Mucosa of descending colon (tissue), 3 donors: ENCODE data around the gene TEDC1. TPM values are rescaled to one million over a fixed set of nuclear protein-coding genes. Genes with fewer than 3 reads are reported as not detected.
A peak's percentile ranks its signal among the peaks of the same experiment; 100 is the strongest.

Experiments used
- ATAC-seq: fragments of 200-7000 bp; cut with Tn5 transposase; one replicate; pipeline ENCODE4 v1.9.1; 2020; ENCODE audit warnings: mild to moderate bottlenecking, moderate library complexity
- DNase-seq, 3 donors: peaks; one replicate each; pipeline ENCODE4 v3.0.0-alpha.2; 2020
- H3K36me3 ChIP-seq: fragments of 200-600 bp; one replicate; pipeline ENCODE4 v1.8.0; 2021; ENCODE audit warnings: low read depth, mild to moderate bottlenecking
- H3K4me1 ChIP-seq: fragments of 200-600 bp; one replicate; pipeline ENCODE4 v1.8.0; 2021; ENCODE audit warnings: low read depth, mild to moderate bottlenecking
- H3K4me3 ChIP-seq: fragments of 200-600 bp; one replicate; pipeline ENCODE4 v1.8.0; 2021; ENCODE audit warnings: mild to moderate bottlenecking
- H3K9me3 ChIP-seq: fragments of 200-600 bp; one replicate; pipeline ENCODE4 v1.8.0; 2021; ENCODE audit warnings: mild to moderate bottlenecking
- CTCF ChIP-seq: fragments of 200-600 bp; IDR thresholded peaks from one replicate; pipeline ENCODE4 v1.8.0; 2022; ENCODE audit warnings: antibody characterized with exemption, mild to moderate bottlenecking
- intact Hi-C, 2 donors: fragments of 100-400 bp; cut with DNase I in 1 of 2; cut with micrococcal nuclease in 1 of 2; formaldehyde crosslinking; loops; one replicate each; pipeline versions ENCODE4 v1.11.0 to v1.11.1; 2022; cut with DNase I, micrococcal nuclease
- total RNA-seq, 3 donors: library from RNA; stranded (reverse); fragmentation: NEBNext Ultra II Directional in 2 of 3; extraction: Animal tissue kit (Norgen Biotek cat#: 25700) in 2 of 3; gene quantifications; one replicate each; pipeline versions ENCODE4 v1.2.1 to v1.2.4, GENCODE V29; 2021 to 2023
- donor health status: DM: no; HTN: no; CAD: no; lungs with moderate emphysema.
- donor health status: DM: no; HTN: no; CAD: no.
- donor health status: DM: no; HTN: yes; CAD: no.

TEDC1 gene
- total RNA-seq, 3 donors from 2014 or later = 11.8 to 23.9 (median 21.8) TPM

DNA sequence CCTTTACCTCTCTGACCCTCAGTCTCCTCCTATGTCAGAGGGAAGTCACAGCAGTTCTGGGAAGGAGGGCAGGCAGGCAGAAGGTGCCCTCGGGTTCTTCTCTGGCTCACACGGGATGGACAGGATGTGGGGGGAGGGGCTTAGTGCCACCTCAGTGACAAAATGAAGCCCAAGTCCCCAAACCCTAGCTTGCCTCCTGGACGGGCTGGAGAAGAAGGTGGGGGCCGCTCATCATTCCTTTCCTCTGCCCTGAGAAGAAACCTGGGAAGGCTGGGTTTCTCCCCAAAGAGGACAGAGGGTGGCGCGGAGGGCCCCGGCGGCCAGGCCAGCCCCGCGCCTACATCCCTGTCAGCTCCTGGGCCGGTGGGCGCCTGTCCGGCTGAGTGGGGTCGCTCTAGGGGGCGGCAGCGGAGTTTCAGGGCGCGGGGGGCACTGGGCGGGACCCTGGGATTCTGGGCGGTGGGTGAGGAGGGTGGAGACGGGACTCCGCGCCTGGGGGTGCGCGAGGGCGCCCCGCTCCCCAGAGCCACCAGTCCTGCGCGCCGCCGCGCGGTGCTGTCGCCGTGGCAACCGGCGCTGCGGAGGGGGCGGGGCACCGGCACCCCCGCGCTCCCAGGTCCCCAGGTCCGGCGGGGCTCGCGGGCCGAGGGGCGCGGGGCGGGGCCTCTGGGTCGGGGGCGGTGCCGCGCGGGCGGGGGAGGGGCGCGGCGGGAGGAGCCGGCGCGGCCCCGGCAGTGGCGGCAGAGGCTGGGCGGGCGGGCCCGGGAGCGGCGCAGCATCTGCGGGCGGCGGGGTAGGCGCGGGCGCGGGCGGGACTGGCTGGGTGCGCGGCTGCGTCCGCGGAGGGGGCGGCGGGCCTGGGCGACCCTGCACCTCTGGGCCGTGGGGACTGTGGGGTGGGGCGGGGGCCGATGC lies 35.1 kb downstream of the TEDC1 start, which contains the start of gene TMEM121:
Gene TMEM121 (plus strand): TSS at position 723 of the 915 bp plus-strand sequence. CDS start 2,252 bp downstream, outside the sequence.
- Histone ChIP-seq H3K9me3 (no peaks in the 10 kb centered on the region), H3K4me3 (no peak within 1 kb of the TSS), H3K4me1 (peaks cover 29% of the 10 kb centered on the region), H3K36me3 (no peaks in the 10 kb centered on the region)
- no peak for ATAC-seq
- peak in 2 of 3 donors; percentile 44 to 52 for DNase-seq
- intact Hi-C loops = loop anchor here in 1 of 2 donors (10.0 kb wide), 1 partner anchor 81 kb away; no protein-coding TSS in a partner anchor
- TF ChIP-seq CTCF = no peak

- ATAC-seq (no peak), DNase-seq (peak in 1 of 3 donors; percentile 53)
- Histone ChIP-seq H3K9me3 (no peaks in the 10 kb centered on the region), H3K4me1 (peaks cover 29% of the 10 kb centered on the region), H3K4me3 (no peak overlapping the region), H3K36me3 (no peaks in the 10 kb centered on the region)
- TF ChIP-seq CTCF = no peak
- intact Hi-C loops = loop anchor here in 1 of 2 donors (10.0 kb wide), 1 partner anchor 82 kb away; no protein-coding TSS in a partner anchor
Measured at GRCh38 chr14:105526776-105527380, 35.8 kb downstream of the TEDC1 start.

GRCh38 chr14:105527381-105527825 lies 36.4 kb downstream of the TEDC1 start:
- DNase-seq = peak in 1 of 3 donors; percentile 56
- Histone ChIP-seq H3K36me3 (no peaks in the 10 kb centered on the region), H3K9me3 (no peaks in the 10 kb centered on the region), H3K4me1 (peaks cover 29% of the 10 kb centered on the region), H3K4me3 (no peak overlapping the region)
- intact Hi-C loops = loop anchor here in 1 of 2 donors (10.0 kb wide), 1 partner anchor 83 kb away; no protein-coding TSS in a partner anchor
- TF ChIP-seq CTCF = no peak
- ATAC-seq = no peak

DNA sequence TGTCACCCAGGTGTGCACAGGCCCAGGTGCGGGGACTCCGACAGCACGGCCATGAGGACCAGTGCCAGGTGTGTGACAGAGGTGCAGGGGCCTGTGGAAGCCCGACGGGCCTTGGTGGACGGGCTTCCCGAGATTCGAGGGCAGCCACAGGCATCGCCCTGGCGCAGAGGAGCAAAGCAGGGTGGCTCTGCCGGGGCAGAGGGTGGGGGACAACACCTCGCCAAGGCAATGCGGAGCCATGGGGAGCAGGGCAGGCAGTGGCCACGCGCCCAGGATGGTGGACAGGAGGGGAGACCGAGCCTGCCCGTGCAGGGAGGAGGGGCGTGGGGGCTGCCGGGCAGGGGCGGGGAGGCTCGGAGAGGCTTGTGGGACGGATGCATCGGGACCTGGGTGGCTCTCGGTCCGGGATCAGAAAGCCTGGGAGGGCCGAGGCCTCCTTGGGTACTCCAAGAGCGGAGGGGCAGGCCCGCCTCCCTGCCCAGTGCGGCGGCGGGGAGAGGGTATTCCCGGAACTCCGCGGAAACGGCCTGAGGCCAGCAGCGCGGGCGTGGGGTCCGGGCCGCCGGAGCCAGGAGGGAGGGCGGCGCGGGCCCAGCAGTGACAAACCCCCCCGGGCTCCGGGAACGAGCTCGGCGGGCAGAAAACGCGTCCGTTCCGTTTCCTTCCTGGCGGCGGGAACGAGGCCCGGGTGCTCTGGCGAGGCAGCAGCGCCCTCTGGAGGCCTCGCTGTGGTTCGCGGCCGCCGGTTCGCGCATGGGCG lies 37.0 kb downstream of the TEDC1 start:
- ATAC-seq = peak; percentile 87
- H3K4me3 ChIP-seq = no peak overlapping the region
- H3K9me3 ChIP-seq = no peaks in the 10 kb centered on the region
- DNase-seq = peak; percentile 82 to 86 (median 85)
- no peaks in the 10 kb centered on the region for H3K36me3 ChIP-seq
- TF ChIP-seq CTCF = peak; percentile 88
- intact Hi-C loops = loop anchor here in 1 of 2 donors (10.0 kb wide), 1 partner anchor 83 kb away; no protein-coding TSS in a partner anchor
- peaks cover 29% of the 10 kb centered on the region for H3K4me1 ChIP-seq
